Stimulated activated CD4-positive, alpha-beta T cell treated with anti-CD3 and anti-CD28 coated beads, TNF-alpha, amount 100 ng/mL, for 1 hour (primary cell): Measurements from ENCODE around the gene CDKN1B.
"Not testable (repeated sequence)": the region's sequence is repeated elsewhere in the genome, so short reads cannot be mapped to it uniquely, and the experiment has no call there.

Experiments
- DNase-seq, 3 donors: peaks; one replicate each; pipeline ENCODE4 v3.0.0-alpha.2; 2020; ENCODE audit warnings: low read depth in 3 of 3, low spot score in 1 of 3

Gene CDKN1B

GRCh38 chr12:12723681-12724420 lies 6.7 kb downstream of the CDKN1B start:
- DNase-seq, result peak in 1 of 3 donors; percentile 35

GRCh38 chr12:12724421-12725085 lies 7.4 kb downstream of the CDKN1B start:
- DNase-seq, result no peak

- DNase-seq, result peak; percentile 72 to 84 (median 79)
Observed at GRCh38 chr12:12725086-12725955, 8.2 kb downstream of the CDKN1B start.

GRCh38 chr12:12725956-12726554 lies 8.9 kb downstream of the CDKN1B start:
- no peak for DNase-seq

- DNase-seq, result no peak
Observed at GRCh38 chr12:12726555-12727093, 9.5 kb downstream of the CDKN1B start.

GRCh38 chr12:12731178-12731577 lies 14.0 kb downstream of the CDKN1B start:
- no peak for DNase-seq

- no peak for DNase-seq
Observed at GRCh38 chr12:12731785-12732184, 14.6 kb downstream of the CDKN1B start.

- DNase-seq, result no peak
Observed at GRCh38 chr12:12733118-12733517, 15.9 kb downstream of the CDKN1B start.

GRCh38 chr12:12734054-12734453 lies 16.9 kb downstream of the CDKN1B start:
- DNase-seq, result no peak

GRCh38 chr12:12734561-12735071 lies 17.4 kb downstream of the CDKN1B start:
- DNase-seq, result no peak

GRCh38 chr12:12735301-12735700 lies 18.1 kb downstream of the CDKN1B start:
- no peak for DNase-seq

- DNase-seq, result no peak
Observed at GRCh38 chr12:12736759-12737676, 19.9 kb downstream of the CDKN1B start.

- DNase-seq, result not testable (repeated sequence)
Observed at GRCh38 chr12:12738152-12738551, 21.0 kb downstream of the CDKN1B start.

- DNase-seq, result no peak
Observed at GRCh38 chr12:12741660-12742059, 24.5 kb downstream of the CDKN1B start.

- no peak for DNase-seq
Observed at GRCh38 chr12:12744546-12745305, 27.6 kb downstream of the CDKN1B start.

GRCh38 chr12:12745576-12746211 lies 28.5 kb downstream of the CDKN1B start:
- DNase-seq, result no peak

- no peak for DNase-seq
Observed at GRCh38 chr12:12747278-12747677, 30.1 kb downstream of the CDKN1B start.

- DNase-seq, result no peak
Observed at GRCh38 chr12:12748044-12748443, 30.9 kb downstream of the CDKN1B start.

GRCh38 chr12:12749433-12749832 lies 32.3 kb downstream of the CDKN1B start:
- DNase-seq, result no peak
